Colonic mucosa (tissue), 4 donors: Measurements from ENCODE around the gene RARB. TPM values are rescaled to one million over a fixed set of nuclear protein-coding genes. Genes with fewer than 3 reads are reported as not detected.

Experiments
- DNase-seq: peaks from one replicate; pipeline ENCODE4 v3.0.0-alpha.2; 2020
- H3K27ac ChIP-seq: fragments of 200-600 bp; one replicate; pipeline ENCODE4 v1.8.0; 2021
- H3K27me3 ChIP-seq: fragments of 200-600 bp; one replicate; pipeline ENCODE4 v1.8.0; 2021
- H3K36me3 ChIP-seq: fragments of 200-600 bp; one replicate; pipeline ENCODE4 v1.8.0; 2021
- H3K4me1 ChIP-seq: fragments of 200-600 bp; one replicate; pipeline ENCODE4 v1.8.0; 2021; ENCODE audit warnings: mild to moderate bottlenecking
- H3K4me3 ChIP-seq: fragments of 200-600 bp; one replicate; pipeline ENCODE4 v1.8.0; 2021
- H3K9ac ChIP-seq, 2 donors: one replicate each; pipeline ENCODE4 v1.7.0; 2013; ENCODE audit warnings: control low read depth in 2 of 2, low read depth in 2 of 2, low read length in 2 of 2
- H3K9me3 ChIP-seq: fragments of 200-600 bp; one replicate; pipeline ENCODE4 v1.8.0; 2021
- intact Hi-C: fragments of 100-400 bp; cut with DNase I; formaldehyde crosslinking; loops from one replicate; pipeline ENCODE4 v1.14.1; 2022
- total RNA-seq, 2 donors: library from RNA; stranded (reverse); fragmentation: NEBNext Ultra II Directional in 1 of 2; extraction: Animal tissue kit (Norgen Biotek cat#: 25700) in 1 of 2; gene quantifications; one replicate each; pipeline ENCODE4 v1.2.1, GENCODE V29; 2021
- TF ChIP-seq, protein P1 (sequence below): fragments of 200-600 bp; IDR thresholded peaks from one replicate; pipeline ENCODE4 v1.8.0; 2022; ENCODE audit warnings: antibody characterized with exemption, mild to moderate bottlenecking
- donor health status: healthy.
- donor health status: DM: no; HTN: no; CAD: no.
- donor health status: DM: no; HTN: no; CAD: no.

The RARB gene
- total RNA-seq, 2 donors from 2014 or later, result 0.54 to 0.74 TPM

DNA sequence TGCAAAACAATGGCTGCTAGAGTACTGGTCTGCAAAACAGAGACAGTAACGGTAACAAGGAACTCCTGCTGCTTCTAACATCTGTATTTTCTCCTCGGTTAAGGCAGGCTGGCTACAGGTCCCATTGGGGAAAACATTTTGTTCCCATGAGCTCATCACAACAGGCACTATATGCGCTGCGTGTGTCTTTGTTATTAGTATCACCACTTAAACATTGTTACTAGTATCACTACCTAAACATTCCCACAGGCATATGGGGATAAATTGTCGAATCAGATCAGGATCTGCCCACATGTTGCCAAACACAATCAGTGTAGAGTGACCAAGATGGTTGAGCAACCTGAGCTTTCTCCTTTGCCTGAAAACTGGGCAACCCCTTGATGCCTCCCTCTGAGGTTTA lies 159.5 kb downstream of the RARB start:
- Histone ChIP-seq H3K4me1 (no peaks in the 10 kb centered on the region), H3K9ac (no peak overlapping the region), H3K9me3 (no peaks in the 10 kb centered on the region), H3K4me3 (no peak overlapping the region), H3K27ac (no peak overlapping the region), H3K36me3 (no peaks in the 10 kb centered on the region), H3K27me3 (no peaks in the 10 kb centered on the region)
- intact Hi-C loops, result no loop called here
- no peak for DNase-seq
- TF ChIP-seq, protein P1, sequence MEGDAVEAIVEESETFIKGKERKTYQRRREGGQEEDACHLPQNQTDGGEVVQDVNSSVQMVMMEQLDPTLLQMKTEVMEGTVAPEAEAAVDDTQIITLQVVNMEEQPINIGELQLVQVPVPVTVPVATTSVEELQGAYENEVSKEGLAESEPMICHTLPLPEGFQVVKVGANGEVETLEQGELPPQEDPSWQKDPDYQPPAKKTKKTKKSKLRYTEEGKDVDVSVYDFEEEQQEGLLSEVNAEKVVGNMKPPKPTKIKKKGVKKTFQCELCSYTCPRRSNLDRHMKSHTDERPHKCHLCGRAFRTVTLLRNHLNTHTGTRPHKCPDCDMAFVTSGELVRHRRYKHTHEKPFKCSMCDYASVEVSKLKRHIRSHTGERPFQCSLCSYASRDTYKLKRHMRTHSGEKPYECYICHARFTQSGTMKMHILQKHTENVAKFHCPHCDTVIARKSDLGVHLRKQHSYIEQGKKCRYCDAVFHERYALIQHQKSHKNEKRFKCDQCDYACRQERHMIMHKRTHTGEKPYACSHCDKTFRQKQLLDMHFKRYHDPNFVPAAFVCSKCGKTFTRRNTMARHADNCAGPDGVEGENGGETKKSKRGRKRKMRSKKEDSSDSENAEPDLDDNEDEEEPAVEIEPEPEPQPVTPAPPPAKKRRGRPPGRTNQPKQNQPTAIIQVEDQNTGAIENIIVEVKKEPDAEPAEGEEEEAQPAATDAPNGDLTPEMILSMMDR, result no peak

DNA sequence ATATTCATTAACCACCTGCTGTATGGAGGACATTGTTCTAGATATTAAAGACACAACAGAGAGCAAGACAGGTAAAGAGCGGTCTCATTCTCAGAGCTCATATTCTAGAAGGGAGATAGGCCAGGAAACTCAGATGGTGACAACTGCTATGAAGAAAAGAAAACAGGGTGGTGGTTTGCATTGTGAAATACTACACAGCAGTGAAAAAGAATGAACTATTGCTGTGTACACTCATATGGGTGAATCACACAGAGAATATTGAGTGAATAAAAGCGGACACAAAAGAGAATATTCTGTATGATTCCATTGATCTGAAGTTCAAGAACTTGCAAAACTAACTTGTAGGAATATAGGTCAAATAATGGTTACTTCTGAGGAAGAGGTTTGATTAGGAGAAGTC lies 159.9 kb downstream of the RARB start:
- TF ChIP-seq, protein P1, result no peak
- intact Hi-C loops, result no loop called here
- Histone ChIP-seq H3K9ac (no peak overlapping the region), H3K4me1 (no peaks in the 10 kb centered on the region), H3K27me3 (no peaks in the 10 kb centered on the region), H3K36me3 (no peaks in the 10 kb centered on the region), H3K27ac (no peak overlapping the region), H3K4me3 (no peak overlapping the region), H3K9me3 (no peaks in the 10 kb centered on the region)
- DNase-seq, result no peak

DNA sequence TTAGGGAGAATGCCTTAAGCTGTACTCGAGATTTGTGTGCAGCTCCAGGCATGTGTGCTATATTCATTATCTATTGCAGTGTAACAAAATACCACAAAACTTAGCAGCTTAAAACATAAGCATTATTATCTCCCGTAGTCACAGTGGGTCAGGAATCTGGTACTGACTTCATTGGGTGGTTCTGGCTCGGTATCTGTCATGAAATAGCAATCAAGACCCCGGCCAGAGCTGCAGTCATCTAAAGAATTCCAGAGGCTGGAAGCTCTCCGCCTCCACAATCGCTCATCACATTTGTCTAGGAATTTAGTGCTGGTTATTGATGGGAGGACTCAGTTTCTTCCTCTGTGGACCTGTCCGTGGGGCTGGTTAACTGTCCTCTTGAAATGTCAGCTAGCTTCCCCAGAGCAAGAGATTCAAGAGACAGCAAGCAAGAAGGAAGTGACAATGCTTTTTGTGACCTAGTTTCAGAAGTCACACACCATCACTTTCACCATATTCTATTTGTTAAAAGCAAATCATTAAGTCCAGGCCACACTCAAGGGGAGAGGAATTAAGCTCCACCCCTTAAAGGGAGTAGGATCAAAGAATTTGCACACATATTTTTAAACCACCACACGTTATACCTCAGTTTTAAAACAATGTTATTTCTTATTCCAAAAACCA lies 160.5 kb downstream of the RARB start:
- no peaks in the 10 kb centered on the region for H3K36me3 ChIP-seq
- no peak overlapping the region for H3K4me3 ChIP-seq
- no peak overlapping the region for H3K9ac ChIP-seq
- no peaks in the 10 kb centered on the region for H3K9me3 ChIP-seq
- no peak for DNase-seq
- no peaks in the 10 kb centered on the region for H3K4me1 ChIP-seq
- no peaks in the 10 kb centered on the region for H3K27me3 ChIP-seq
- intact Hi-C loops, result no loop called here
- H3K27ac ChIP-seq, result no peak overlapping the region
- TF ChIP-seq, protein P1, result no peak

DNA sequence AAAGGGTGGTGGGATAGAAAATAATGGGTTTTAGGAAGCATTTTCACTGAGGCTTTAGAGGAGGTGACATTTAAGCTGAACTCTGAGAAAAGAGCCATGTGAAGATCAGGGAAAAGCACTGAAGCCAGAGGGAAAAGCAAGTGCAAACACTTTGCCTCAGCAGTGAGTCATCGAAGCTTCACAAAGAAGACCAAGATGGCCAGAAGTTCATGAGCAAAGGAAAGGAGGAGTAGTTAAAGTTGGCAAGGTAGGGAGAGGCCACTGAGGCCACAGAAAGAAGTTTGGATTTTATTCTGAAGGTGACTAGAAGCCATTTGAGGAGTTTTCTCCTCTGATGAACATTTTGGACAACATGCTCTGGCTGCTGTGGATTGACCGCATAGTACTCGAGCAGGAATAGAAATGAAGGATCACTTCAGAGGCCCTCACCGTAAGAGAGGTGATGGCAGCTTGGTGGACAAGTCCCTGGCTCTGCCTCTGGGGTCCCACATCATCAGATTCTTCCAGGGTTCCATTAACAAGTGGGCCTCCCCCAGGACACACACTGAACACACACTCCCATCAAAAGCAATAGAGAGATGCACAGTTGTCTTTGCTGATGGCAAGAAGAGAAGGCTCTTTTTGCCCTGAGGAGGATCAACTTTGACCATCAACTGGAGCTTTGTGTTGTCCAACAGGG lies 161.2 kb downstream of the RARB start:
- intact Hi-C loops, result no loop called here
- Histone ChIP-seq H3K9ac (no peak overlapping the region), H3K4me3 (no peak overlapping the region), H3K4me1 (no peaks in the 10 kb centered on the region), H3K36me3 (no peaks in the 10 kb centered on the region), H3K27me3 (no peaks in the 10 kb centered on the region), H3K27ac (no peak overlapping the region), H3K9me3 (no peaks in the 10 kb centered on the region)
- TF ChIP-seq, protein P1, result no peak
- no peak for DNase-seq

DNA sequence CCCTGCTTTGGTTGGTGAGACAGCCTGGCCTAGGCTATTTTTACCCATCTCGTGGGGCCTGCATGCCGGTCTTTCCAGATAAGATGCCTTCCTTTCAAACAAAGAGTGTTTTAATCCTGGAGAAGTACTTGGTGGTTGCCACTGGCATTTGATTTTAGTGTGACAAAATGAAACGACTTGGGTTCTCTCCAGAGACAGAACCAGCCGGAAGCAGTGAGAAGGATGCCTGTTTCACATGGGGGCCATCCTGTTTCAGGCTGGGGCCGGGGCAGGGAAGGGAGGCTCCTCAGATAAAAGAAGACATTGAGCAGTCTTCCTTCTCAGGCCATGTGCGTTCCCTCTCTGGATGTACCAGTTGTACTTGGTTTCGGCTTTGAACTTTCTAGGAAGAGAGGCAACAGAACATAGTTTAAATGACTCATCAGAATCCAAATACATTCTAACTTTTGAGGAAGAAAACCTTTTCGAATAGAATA lies 161.8 kb downstream of the RARB start:
- no peaks in the 10 kb centered on the region for H3K27me3 ChIP-seq
- H3K36me3 ChIP-seq, result no peaks in the 10 kb centered on the region
- no peaks in the 10 kb centered on the region for H3K4me1 ChIP-seq
- H3K9ac ChIP-seq, result no peak overlapping the region
- TF ChIP-seq, protein P1, result no peak
- H3K9me3 ChIP-seq, result no peaks in the 10 kb centered on the region
- H3K4me3 ChIP-seq, result no peak overlapping the region
- H3K27ac ChIP-seq, result no peak overlapping the region
- DNase-seq, result no peak
- intact Hi-C loops, result loop anchor here (5.0 kb wide), 2 partner anchors 628 to 818 kb away; no protein-coding TSS in a partner anchor
